H4 (cell line): ENCODE measurements around the gene MDFIC2. TPM values are rescaled to one million over a fixed set of nuclear protein-coding genes. Genes with fewer than 3 reads are reported as not detected.
"Not testable (repeated sequence)": the region's sequence is repeated elsewhere in the genome, so short reads cannot be mapped to it uniquely, and the experiment has no call there.

ENCODE experiments used
- DNase-seq: peaks from one replicate; pipeline ENCODE4 v3.0.0-alpha.2; 2015; ENCODE audit warnings: low spot score
- total RNA-seq: library from RNA; depleted of rRNA; stranded (reverse); fragments of >200 nt; shearing (Covaris generic); gene quantifications from 2 replicates; pipeline ENCODE4 v1.2.3, GENCODE V29; 2014; rRNA removed

Gene MDFIC2
- not detected in 2 replicates for total RNA-seq

GRCh38 chr3:70312336-70312735, at the start of gene MDFIC2:
MDFIC2 (minus strand) TSS chr3:70312638; CDS start chr3:70311973, 665 bp downstream.
- DNase-seq: no peak

- DNase-seq: peak; percentile 37
Observed at GRCh38 chr3:70360979-70361760, 48.7 kb upstream of the MDFIC2 start.

DNA sequence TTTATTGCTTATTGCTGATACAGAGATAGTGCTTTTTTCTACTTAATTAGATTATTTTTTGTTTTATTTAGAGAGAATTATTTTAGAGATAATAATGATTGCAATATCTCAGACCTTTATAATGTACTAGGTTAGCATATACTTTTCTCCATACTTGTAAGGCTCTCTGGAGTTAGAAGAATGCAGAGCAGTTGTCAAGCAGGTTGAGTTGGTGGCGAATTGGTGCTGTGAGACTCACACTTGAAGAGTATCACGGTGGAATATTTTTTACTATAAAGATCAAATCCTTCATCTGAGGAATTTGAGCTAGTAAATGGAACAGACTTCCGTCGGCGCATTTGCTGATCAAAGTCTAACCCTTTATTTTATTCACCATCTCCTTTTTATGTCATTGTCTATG, 47.3 kb upstream of the MDFIC2 start:
- no peak for DNase-seq

DNA sequence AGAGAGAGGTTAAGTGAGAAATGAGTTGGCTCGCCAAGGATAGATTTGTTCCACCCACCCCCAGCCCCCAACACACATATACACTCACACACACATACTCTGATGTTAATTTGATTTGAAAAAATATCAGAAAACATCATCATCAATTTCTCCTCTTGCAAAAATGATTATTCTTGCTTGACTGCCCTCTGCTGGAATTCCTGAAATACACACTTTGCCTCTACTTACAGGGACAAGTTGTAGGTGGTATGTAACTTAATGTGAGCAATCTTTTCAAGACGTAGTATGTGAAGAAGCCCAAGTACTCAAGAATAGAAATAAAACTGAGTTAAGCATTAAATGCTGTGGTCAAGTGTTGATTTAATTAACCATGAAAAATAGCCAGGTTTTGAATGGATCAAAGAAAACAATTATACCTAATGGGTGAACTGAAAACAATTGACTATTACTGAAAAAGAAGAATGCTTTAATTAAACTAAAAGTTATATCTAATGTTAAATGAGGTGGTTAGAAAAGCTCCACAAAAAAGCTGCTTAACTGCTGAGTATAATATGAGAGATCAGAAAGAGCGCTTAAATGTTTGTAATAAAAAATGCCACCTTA, 46.6 kb upstream of the MDFIC2 start:
- DNase-seq: peak; percentile 6

- DNase-seq: no peak
Observed at GRCh38 chr3:70352215-70352614, 39.8 kb upstream of the MDFIC2 start.

DNA sequence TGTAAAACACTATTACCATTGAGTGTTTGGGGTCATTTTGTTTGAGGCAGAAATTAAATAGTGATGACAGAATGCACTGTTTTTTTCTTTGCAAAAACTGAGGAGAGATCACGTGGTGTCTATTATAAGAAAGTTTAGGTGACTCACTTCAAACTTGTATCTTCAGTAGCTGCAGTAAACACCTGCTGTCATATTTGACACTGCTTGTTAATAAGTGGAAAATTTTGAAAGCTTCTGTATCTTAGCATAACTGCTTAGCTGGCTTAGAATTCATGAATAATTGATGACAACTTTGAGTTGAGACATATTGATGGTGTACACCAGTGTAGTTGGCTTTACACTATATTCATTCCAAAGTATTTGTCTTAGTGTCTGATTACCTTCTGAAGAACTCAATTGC, 29.7 kb upstream of the MDFIC2 start:
- DNase-seq: no peak

GRCh38 chr3:70336885-70337284, 24.4 kb upstream of the MDFIC2 start:
- not testable (repeated sequence) for DNase-seq

DNA sequence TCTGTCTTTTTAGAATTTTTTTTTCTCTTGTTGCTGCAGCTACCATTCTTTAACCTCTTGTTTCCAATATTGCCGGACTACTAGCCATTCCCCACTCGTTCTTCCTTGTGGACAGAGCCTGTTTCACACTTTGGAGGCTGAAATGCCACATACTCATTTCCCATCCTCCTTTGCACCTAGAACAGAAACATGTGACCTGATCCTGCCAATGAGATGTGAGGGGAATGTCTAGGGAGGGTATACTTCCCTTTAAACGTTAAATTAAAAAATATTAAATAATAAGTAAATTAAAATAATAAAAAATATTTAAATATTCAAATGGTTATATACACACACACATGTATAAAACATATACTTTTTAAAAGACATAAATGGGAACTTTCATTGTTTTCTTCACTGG, 20.6 kb upstream of the MDFIC2 start:
- no peak for DNase-seq

- DNase-seq: no peak
Observed at GRCh38 chr3:70315021-70315420, 2.6 kb upstream of the MDFIC2 start.

- no peak for DNase-seq
Observed at GRCh38 chr3:70310809-70311208, 1.6 kb downstream of the MDFIC2 start.

- no peak for DNase-seq
Observed at GRCh38 chr3:70309591-70309990, 2.8 kb downstream of the MDFIC2 start.

DNA sequence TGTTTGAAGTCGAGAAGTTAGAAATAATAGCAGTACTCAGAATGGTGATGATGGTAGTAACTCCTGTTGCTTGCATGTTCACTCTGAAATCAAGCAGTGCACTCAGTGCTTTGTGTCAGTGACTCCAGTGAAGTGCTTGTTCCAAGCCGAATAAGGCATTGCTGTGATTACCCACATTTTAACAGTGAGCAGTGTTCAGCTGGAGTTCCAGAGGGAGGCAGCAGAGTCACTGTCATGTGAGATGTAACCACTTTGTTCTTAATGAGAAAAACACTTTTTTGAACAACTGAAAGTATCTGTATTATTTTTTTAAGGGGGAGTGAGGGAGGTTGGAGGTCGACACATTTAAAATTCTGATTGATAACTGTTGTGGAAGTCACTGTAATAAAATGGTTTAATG, 3.7 kb downstream of the MDFIC2 start:
- peak; percentile 24 for DNase-seq

GRCh38 chr3:70306736-70307135, 5.7 kb downstream of the MDFIC2 start:
- no peak for DNase-seq

DNA sequence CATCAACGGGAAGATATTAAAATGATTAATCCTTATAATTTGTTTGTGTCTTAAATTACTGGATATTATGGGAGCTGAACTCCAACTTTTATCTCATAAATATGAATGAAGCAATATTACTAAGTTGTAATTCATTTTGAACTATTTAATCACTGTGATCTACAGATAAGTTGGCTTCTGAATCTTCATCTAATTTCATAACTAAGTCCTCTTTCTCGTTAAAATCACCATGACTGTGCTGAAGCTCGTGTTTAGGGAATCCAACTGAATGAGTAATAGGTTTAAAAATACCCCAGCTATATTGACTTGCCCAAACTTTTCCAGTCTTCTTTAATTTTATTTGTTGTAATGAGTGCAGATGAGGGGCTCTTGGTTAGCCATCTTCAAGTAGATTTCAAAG, 14.1 kb downstream of the MDFIC2 start:
- DNase-seq: no peak

- DNase-seq: no peak
Observed at GRCh38 chr3:70291097-70291482, 21.3 kb downstream of the MDFIC2 start.

DNA sequence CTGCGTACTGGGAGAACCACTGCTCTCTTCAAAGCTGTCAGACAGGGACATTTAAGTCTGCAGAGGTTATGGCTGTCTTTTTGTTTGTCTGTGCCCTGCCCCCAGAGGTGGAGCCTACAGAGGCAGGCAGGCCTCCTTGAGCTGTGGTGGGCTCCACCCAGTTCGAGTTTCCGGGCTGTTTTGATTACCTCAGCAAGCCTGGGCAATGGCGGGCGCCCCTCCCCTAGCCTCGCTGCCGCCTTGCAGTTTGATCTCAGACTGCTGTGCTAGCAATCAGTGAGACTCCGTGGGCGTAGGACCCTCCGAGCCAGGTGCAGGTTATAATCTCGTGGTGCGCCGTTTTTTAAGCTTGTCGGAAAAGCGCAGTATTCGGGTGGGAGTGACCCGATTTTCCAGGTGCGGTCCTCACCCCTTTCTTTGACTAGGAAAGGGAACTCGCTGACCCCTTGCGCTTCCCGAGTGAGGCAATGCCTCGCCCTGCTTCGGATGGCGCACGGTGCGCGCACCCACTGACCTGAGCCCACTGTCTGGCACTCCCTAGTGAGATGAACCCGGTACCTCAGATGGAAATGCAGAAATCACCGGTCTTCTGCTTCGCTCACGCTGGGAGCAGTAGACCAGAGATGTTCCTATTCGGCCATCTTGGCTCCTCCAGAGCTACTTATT, 21.9 kb downstream of the MDFIC2 start:
- not testable (repeated sequence) for DNase-seq

DNA sequence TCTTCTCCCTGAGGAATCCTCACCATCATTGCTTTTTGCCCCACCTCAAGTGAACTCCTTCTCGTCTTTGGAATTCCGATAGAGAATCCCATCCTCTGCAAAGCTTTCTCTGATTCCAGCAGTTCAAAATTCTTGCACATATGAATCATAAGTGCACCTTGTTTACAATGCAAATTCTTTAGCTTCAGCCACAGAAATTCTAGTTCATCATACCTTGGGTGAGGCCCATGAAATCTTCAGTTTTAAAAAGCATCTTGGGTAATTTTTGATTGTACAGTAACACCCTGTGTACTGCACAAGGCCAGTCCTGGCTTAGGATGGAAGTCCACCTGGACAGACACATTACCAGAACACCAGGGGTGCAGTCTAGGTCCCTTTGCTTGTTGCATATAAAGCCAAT, 30.8 kb downstream of the MDFIC2 start:
- peak; percentile 22 for DNase-seq

GRCh38 chr3:70277304-70277703, 35.1 kb downstream of the MDFIC2 start:
- no peak for DNase-seq

DNA sequence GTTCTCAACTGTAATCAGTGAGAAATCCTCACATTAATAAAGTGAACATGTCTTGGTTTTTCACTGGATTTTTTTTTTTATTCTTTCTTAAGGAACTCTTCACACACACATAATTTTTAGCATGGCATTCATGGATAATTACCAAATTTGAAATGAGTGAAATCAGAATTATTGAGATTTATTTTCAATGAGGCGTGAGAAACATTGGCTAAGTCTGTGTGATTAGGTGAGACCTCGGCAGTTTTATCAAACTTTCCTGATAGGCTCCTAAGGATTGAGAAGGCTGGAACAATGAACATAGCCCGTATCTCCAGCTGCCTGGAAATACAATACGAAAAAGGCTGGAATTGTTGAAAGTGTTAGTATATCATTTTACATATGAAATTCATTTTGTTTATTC, 35.5 kb downstream of the MDFIC2 start:
- DNase-seq: no peak

GRCh38 chr3:70273492-70273891, 38.9 kb downstream of the MDFIC2 start:
- no peak for DNase-seq

DNA sequence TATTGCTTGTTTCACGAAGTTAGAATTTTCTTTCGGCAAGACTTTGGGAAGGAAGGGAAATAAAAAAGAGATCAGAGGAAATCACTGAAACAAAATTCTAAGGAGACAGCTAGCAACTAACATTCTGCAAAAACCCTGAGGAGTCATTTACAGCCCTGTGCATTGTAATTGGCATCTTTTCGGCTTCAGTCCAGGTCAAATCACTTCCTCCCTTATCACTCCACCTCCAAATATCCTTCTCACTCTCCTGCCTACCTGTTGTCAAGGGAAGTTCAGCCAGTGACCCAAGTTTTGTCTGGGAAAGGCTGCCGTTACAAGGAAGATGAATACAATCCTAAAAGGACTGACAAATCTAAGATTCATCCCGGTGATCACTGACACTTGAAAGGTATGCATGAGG, 39.6 kb downstream of the MDFIC2 start:
- DNase-seq: no peak

DNA sequence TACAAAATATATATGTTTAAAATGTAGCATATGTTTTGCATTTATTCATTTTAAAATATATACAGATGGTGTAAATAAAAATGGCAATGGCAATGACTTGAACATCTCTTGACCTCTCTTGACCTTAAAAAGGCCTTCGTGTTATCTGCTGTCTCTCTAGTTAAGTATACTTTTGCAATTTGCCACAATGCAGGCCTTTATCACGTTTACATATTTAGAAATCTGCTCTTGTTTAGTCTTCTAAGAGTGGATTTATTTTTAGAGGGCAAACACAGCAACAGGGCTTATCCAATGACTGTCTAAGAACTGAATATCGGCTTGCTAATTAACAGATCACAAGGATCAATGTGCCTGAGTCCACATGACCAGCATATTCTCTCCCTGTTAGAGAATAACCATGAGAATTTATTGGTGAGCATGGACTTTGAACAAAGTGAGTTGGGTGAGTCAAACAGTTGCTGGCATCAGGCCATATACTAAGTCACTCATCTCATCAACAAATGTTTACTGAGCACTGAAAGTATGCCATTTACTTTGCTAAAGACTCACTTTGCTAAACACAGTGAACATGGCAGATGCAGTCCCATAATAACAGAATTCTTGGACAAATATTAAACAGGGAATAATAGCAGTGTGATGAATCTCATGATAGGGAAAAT, 48.2 kb downstream of the MDFIC2 start:
- peak; percentile 14 for DNase-seq
